Ovary (tissue), 9 donors: ENCODE data around the gene LTO1. TPM values are rescaled to one million over a fixed set of nuclear protein-coding genes. Genes with fewer than 3 reads are reported as not detected.

Source experiments
- DNase-seq, 5 donors: peaks; one replicate each; pipeline ENCODE4 v3.0.0-alpha.2; 2019 to 2020
- H3K27ac ChIP-seq, 2 donors: fragments of 200-600 bp; one replicate each; pipeline versions ENCODE4 v1.5.1 to v1.8.0; 2019 to 2022
- H3K27me3 ChIP-seq: fragments of 200-600 bp; one replicate; pipeline ENCODE4 v1.8.0; 2022
- H3K36me3 ChIP-seq: fragments of 200-600 bp; sonication (generic); one replicate; pipeline ENCODE4 v1.5.1; 2019
- H3K4me1 ChIP-seq: one replicate; pipeline ENCODE4 v1.8.1; 2013; ENCODE audit warnings: mild to moderate bottlenecking, moderate library complexity; ENCODE audit not compliant: insufficient read depth
- H3K4me3 ChIP-seq: fragments of 200-600 bp; sonication (generic); one replicate; pipeline ENCODE4 v1.5.1; 2017
- H3K9me3 ChIP-seq, 2 donors: fragments of 200-600 bp in 1 of 2; sonication (generic) in 1 of 2; one replicate each; pipeline versions ENCODE4 v1.5.1 to v1.8.1; 2013 to 2019; ENCODE audit warnings: mild to moderate bottlenecking in 1 of 2, moderate library complexity in 1 of 2
- EP300 ChIP-seq: sonication (generic); formaldehyde crosslinking; IDR thresholded peaks from one replicate; pipeline ENCODE4 v1.6.1; 2017; ENCODE audit warnings: antibody characterized with exemption
- POLR2A ChIP-seq: fragments of 450-650 bp; IDR thresholded peaks from one replicate; pipeline ENCODE4 v1.6.1; 2017; ENCODE audit warnings: antibody characterized with exemption, mild to moderate bottlenecking, moderate library complexity
- WGBS, 3 donors: extraction: QIAGEN DNeasy Blood & Tissue Kit in 1 of 3; methylation state at CpG; one replicate each; pipeline versions ENCODE4 v1.1.5 to v1.1.7; 2013 to 2017; 5-methylcytosine and 5-hydroxymethylcytosine counted together
- intact Hi-C, 4 donors: fragments of 100-400 bp; cut with DNase I; formaldehyde crosslinking; loops; one replicate each; pipeline versions ENCODE4 v1.11.0 to v1.15.1; 2022 to 2023
- polyA plus RNA-seq, 2 donors: library from polyadenylated mRNA; stranded (reverse); fragments of 200-250 nt in 1 of 2; fragments of 350-450 nt in 1 of 2; fragmentation: Illumina TruSeq in 1 of 2; extraction: RNeasy Lipid Tissue Mini Kit (QIAGEN cat#74804) in 1 of 2; gene quantifications; one replicate each; pipeline ENCODE4 v1.2.3, GENCODE V29; 2013 to 2014
- total RNA-seq, 7 donors: library from RNA; depleted of rRNA in 2 of 7; stranded (reverse); fragments of >200 nt in 2 of 7; fragmentation: NEBNext Ultra II Directional in 3 of 7; extraction: Animal tissue kit (Norgen Biotek cat#: 25700) in 3 of 7; gene quantifications; one replicate each; pipeline versions ENCODE4 v1.1.0 to v1.2.4, GENCODE V29; 2016 to 2023
- TF ChIP-seq, protein P1 (sequence below), 3 donors: fragments of 450-650 bp in 2 of 3; fragments of 200-600 bp in 1 of 3; IDR thresholded peaks; one replicate each; pipeline versions ENCODE4 v1.5.1 to v1.8.0; 2016 to 2022; ENCODE audit warnings: antibody characterized with exemption in 3 of 3, mild to moderate bottlenecking in 1 of 3
- donor health status: DM: no; HTN: no; CAD: no; lungs with moderate emphysema.
- donor health status: DM: no; HTN: no; CAD: no.
- donor health status: Bipolar disorder and iron deficiency.
- donor health status: DM: yes; HTN: yes; CAD: no.
- donor health status: DM: no; HTN: no; CAD: no.
- donor health status: DM: yes; HTN: yes; CAD: no.

Gene LTO1
- total and polyA plus RNA-seq, 9 donors: 13.4 to 29.9 (median 19.8) TPM

DNA sequence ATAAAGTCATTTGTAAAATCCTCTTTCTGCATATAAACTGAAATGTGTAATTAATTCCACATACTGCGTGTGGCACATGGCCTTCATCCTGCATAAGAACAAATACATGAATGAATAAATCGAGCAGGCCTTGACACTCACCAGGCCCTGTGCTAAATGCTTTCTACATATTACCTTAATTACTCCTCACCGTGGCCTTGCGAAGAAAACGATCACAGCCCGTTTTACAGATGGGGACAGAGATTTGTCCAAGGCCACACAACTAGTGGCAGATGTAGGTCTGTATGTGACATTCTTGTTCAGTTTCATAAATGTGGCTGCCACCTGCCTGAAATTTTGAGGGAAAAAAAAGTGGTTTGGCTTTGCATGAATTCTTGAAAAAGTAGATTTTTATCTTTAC is 40.0 kb downstream of the LTO1 start:
- peaks cover 5% of the 10 kb centered on the region for H3K4me1 ChIP-seq
- TF ChIP-seq EP300 (no peak), POLR2A (no peak)
- TF ChIP-seq, protein P1, sequence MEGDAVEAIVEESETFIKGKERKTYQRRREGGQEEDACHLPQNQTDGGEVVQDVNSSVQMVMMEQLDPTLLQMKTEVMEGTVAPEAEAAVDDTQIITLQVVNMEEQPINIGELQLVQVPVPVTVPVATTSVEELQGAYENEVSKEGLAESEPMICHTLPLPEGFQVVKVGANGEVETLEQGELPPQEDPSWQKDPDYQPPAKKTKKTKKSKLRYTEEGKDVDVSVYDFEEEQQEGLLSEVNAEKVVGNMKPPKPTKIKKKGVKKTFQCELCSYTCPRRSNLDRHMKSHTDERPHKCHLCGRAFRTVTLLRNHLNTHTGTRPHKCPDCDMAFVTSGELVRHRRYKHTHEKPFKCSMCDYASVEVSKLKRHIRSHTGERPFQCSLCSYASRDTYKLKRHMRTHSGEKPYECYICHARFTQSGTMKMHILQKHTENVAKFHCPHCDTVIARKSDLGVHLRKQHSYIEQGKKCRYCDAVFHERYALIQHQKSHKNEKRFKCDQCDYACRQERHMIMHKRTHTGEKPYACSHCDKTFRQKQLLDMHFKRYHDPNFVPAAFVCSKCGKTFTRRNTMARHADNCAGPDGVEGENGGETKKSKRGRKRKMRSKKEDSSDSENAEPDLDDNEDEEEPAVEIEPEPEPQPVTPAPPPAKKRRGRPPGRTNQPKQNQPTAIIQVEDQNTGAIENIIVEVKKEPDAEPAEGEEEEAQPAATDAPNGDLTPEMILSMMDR (IDR thresholded peaks at IDR 0.05): no peak
- H3K4me3 ChIP-seq: no peak overlapping the region
- WGBS, 3 donors: 68 to 81% (median 78%) methylated on average over 6 of the region's 6 CpGs
- no peaks in the 10 kb centered on the region for H3K9me3 ChIP-seq
- no peak for DNase-seq
- no peak overlapping the region for H3K27ac ChIP-seq
- peaks cover 7% of the 10 kb centered on the region for H3K27me3 ChIP-seq
- intact Hi-C loops: no loop called here
- H3K36me3 ChIP-seq: no peaks in the 10 kb centered on the region

DNA sequence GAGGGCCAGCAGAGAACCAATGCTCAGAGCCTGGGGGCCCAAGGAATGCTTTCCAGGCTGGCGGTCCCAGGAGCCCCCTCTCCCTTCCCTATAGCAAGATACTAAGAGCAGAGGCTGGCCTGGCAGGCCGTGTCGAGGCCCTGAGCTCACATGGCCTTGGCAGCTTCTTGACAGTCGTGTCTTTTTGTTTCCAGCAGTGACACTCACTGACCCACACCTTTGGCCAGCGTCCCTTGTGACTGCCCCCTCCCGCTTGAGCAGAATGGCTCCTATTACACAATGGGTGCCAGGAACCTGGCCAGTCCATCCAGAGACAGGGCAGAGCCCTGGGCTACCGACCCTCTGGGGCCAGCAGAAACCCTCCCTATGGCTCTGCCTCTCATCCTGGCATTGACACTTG is 40.6 kb downstream of the LTO1 start:
- H3K4me3 ChIP-seq: no peak overlapping the region
- H3K9me3 ChIP-seq: no peaks in the 10 kb centered on the region
- WGBS, 3 donors: 77 to 85% (median 82%) methylated on average over 7 of the region's 7 CpGs
- no peak for DNase-seq
- intact Hi-C loops: no loop called here
- peaks cover 7% of the 10 kb centered on the region for H3K27me3 ChIP-seq
- peaks cover 5% of the 10 kb centered on the region for H3K4me1 ChIP-seq
- TF ChIP-seq, protein P1 (IDR thresholded peaks at IDR 0.05): no peak
- no peak for TF ChIP-seq EP300
- TF ChIP-seq POLR2A: no peak
- no peak overlapping the region for H3K27ac ChIP-seq
- no peaks in the 10 kb centered on the region for H3K36me3 ChIP-seq

DNA sequence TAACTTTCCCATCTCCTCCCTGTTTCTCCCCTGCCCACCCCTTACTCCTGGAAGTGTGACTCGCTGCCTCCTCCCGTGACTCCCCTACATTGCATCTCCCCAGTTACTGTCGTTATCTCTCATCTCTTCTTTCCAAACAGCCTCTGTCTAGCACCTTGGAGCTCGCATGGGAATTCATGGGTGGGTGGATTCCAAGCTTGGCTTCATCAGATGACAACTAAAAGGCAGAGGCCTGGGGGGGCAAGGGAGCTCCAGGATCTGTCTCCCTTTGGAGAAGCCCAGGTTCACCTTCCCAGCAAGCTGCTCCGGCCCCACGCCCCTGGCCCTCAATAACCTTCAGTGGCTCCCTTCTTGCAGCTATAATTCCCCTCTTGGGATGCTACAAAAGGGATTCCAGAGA is 41.1 kb downstream of the LTO1 start:
- no peak for TF ChIP-seq EP300
- TF ChIP-seq POLR2A: no peak
- TF ChIP-seq, protein P1 (IDR thresholded peaks at IDR 0.05): no peak
- no peak overlapping the region for H3K27ac ChIP-seq
- no peak overlapping the region for H3K4me3 ChIP-seq
- H3K4me1 ChIP-seq: peaks cover 4% of the 10 kb centered on the region
- peaks cover 0 to 3% of the 10 kb centered on the region in 2 donors for H3K9me3 ChIP-seq
- DNase-seq: no peak
- H3K36me3 ChIP-seq: no peaks in the 10 kb centered on the region
- intact Hi-C loops: no loop called here
- 72 to 82% (median 73%) methylated on average over 6 of the region's 6 CpGs for WGBS, 3 donors
- peaks cover 7% of the 10 kb centered on the region for H3K27me3 ChIP-seq

DNA sequence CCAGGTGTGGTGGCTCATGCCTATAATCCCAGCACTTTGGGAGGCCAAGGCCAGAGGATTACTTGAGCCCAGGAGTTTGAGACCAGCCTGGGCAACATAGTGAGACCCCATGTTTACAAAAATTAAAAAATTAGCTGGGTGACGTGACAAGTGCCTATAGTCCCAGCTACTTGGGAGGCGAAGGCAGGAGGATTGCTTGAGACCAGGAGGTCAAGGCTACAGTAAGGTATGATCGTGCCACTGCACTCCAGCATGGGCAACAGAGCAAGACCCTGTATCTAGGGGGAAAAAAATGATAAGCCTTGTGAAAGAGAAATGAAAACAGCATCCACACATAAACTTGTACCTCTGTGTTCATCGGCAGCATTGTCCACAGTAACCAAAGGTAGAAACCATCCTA is 42.3 kb downstream of the LTO1 start:
- Histone ChIP-seq H3K36me3 (no peaks in the 10 kb centered on the region), H3K4me3 (no peak overlapping the region), H3K27ac (no peak overlapping the region), H3K27me3 (peaks cover under 1% of the 10 kb centered on the region), H3K4me1 (peaks cover 3% of the 10 kb centered on the region), H3K9me3 (peaks cover 0 to 3% of the 10 kb centered on the region in 2 donors)
- intact Hi-C loops: no loop called here
- 70 to 82% (median 76%) methylated on average over 4 of the region's 4 CpGs for WGBS, 3 donors
- DNase-seq: no peak
- no peak for TF ChIP-seq POLR2A

DNA sequence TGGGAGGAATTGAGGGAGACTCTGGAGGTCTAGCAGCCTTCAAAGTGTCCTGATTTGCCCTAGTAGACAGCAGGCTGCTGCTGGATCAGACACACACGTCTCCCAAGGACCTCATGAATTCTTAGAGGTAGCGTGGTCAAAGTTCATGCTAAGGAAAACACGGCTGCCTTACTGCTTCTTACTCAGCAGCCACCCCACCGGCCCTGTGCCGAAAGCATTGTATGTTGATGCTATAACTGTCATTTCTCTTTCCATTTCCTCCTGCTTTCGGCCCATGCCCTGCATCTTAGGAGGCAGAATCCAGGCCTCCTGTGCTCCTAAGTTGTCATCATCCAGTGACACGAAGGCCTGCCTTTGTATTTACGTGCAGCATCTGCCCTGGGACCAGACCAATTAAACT is 44.7 kb downstream of the LTO1 start:
- Histone ChIP-seq H3K9me3 (peaks cover 0 to 3% of the 10 kb centered on the region in 2 donors), H3K4me1 (no peaks in the 10 kb centered on the region), H3K4me3 (no peak overlapping the region), H3K27ac (no peak overlapping the region), H3K27me3 (no peaks in the 10 kb centered on the region), H3K36me3 (no peaks in the 10 kb centered on the region)
- TF ChIP-seq, protein P1 (IDR thresholded peaks at IDR 0.05): no peak
- TF ChIP-seq POLR2A (no peak), EP300 (no peak)
- intact Hi-C loops: no loop called here
- 72 to 82% (median 77%) methylated on average over 8 of the region's 8 CpGs for WGBS, 3 donors
- no peak for DNase-seq
